SK-N-SH (cell line): Measurements from ENCODE around the gene GLI2. TPM values are rescaled to one million over a fixed set of nuclear protein-coding genes. Genes with fewer than 3 reads are reported as not detected.

Source experiments
- CTCF ChIA-PET: fragments of 300-600, 350-600 bp; formaldehyde crosslinking; extraction: SDS; loops from one replicate; lab custom pipeline; 2021; lab: Yijun Ruan, JAX
- POLR2A ChIA-PET: fragments of 350-600 bp; sonication (Branson Sonifier 250); formaldehyde crosslinking; extraction: SDS; loops from one replicate; lab custom pipeline; 2020; ENCODE audit warnings: antibody characterized with exemption, inconsistent platforms; lab: Yijun Ruan, JAX
- DNase-seq: peaks from one replicate; pipeline ENCODE4 v3.0.0; 2012
- H2AFZ ChIP-seq: fragments of 200-600 bp; sonication (generic); 2 replicates; pipeline ENCODE4 v1.8.1; 2016; ENCODE audit warnings: antibody characterized with exemption, mild to moderate bottlenecking, low read depth
- H3F3A ChIP-seq: fragments of 200-600 bp; sonication (generic); replicated peaks from 2 replicates; pipeline ENCODE3; 2016; ENCODE audit warnings: antibody characterized with exemption, mild to moderate bottlenecking; ENCODE audit not compliant: insufficient read depth
- H3K27ac ChIP-seq, 2 experiments: fragments of 200-500 bp in 1 of 2; fragments of 200-600 bp in 1 of 2; sonication (Bioruptor generic) in 1 of 2; sonication (generic), shearing (Covaris generic) in 1 of 2; 2 replicates each; pipeline versions ENCODE4 v1.5.1 to v1.6.1; 2014 to 2016; ENCODE audit warnings: low read depth in 2 of 2, inconsistent platforms in 1 of 2, low read length in 1 of 2, mild to moderate bottlenecking in 1 of 2, mixed read lengths in 1 of 2
- H3K27me3 ChIP-seq: fragments of 200-600 bp; sonication (generic), shearing (Covaris generic); 2 replicates; pipeline ENCODE4 v1.6.1; 2016; ENCODE audit warnings: mixed run types; ENCODE audit not compliant: insufficient read depth
- H3K36me3 ChIP-seq, 2 experiments: fragments of 200-500 bp in 1 of 2; fragments of 200-600 bp in 1 of 2; sonication (Bioruptor generic) in 1 of 2; sonication (generic) in 1 of 2; replicated peaks in 1 of 2; 2 replicates each; pipeline versions ENCODE3 to v1.5.1; 2014 to 2016; ENCODE audit warnings: low read length in 1 of 2, mild to moderate bottlenecking in 1 of 2; ENCODE audit not compliant: insufficient read depth in 2 of 2, control insufficient read depth in 1 of 2
- H3K4me1 ChIP-seq, 2 experiments: fragments of 200-500 bp in 1 of 2; fragments of 200-600 bp in 1 of 2; sonication (Bioruptor generic) in 1 of 2; sonication (generic), shearing (Covaris generic) in 1 of 2; 2 replicates each; pipeline versions ENCODE4 v1.5.1 to v1.6.1; 2014 to 2016; ENCODE audit warnings: low read depth in 1 of 2, low read length in 1 of 2, mixed run types in 1 of 2; ENCODE audit not compliant: insufficient read depth in 2 of 2, control insufficient read depth in 1 of 2
- H3K4me2 ChIP-seq: fragments of 200-600 bp; sonication (generic), shearing (Covaris generic); 2 replicates; pipeline ENCODE4 v1.6.1; 2017; ENCODE audit warnings: mixed run types
- H3K4me3 ChIP-seq, 2 experiments: fragments of 200-500 bp in 1 of 2; fragments of 200-600 bp in 1 of 2; sonication (Bioruptor generic) in 1 of 2; sonication (generic), shearing (Covaris generic) in 1 of 2; 2 replicates each; pipeline versions ENCODE4 v1.5.1 to v1.8.1; 2014 to 2016; ENCODE audit warnings: low read depth in 2 of 2, inconsistent platforms in 1 of 2, low read length in 1 of 2, mild to moderate bottlenecking in 1 of 2, mixed read lengths in 1 of 2, moderate library complexity in 1 of 2
- H3K79me2 ChIP-seq: fragments of 200-600 bp; sonication (generic); 2 replicates; pipeline ENCODE4 v1.8.1; 2017; ENCODE audit warnings: mild to moderate bottlenecking; ENCODE audit not compliant: insufficient read depth
- H3K9ac ChIP-seq: fragments of 200-600 bp; sonication (generic); 2 replicates; pipeline ENCODE4 v1.6.1; 2017; ENCODE audit warnings: mixed run types
- H3K9me2 ChIP-seq: fragments of 200-600 bp; sonication (generic); 2 replicates; pipeline ENCODE4 v1.6.1; 2017; ENCODE audit warnings: mixed run types
- H3K9me3 ChIP-seq: fragments of 200-600 bp; sonication (generic); 2 replicates; pipeline ENCODE4 v1.6.1; 2017; ENCODE audit warnings: mixed run types, mild to moderate bottlenecking, moderate library complexity
- H4K20me1 ChIP-seq: fragments of 200-600 bp; sonication (generic); 2 replicates; pipeline ENCODE4 v1.6.1; 2017; ENCODE audit warnings: mild to moderate bottlenecking, mixed run types; ENCODE audit not compliant: insufficient read depth
- EP300 ChIP-seq, 2 experiments: IDR thresholded peaks; 2 replicates each; pipeline versions ENCODE4 v1.4.0 to v1.6.1; 2012; ENCODE audit warnings: borderline replicate concordance in 1 of 2, low read depth in 1 of 2, low read length in 1 of 2
- EZH2phosphoT487 ChIP-seq: fragments of 200-600 bp; sonication (generic); IDR thresholded peaks from 2 replicates; pipeline ENCODE4 v1.6.1; 2017; ENCODE audit warnings: low read depth, mixed run types, mild to moderate bottlenecking, antibody characterized with exemption, moderate library complexity, borderline replicate concordance
- FOSL2 ChIP-seq: IDR thresholded peaks from 2 replicates; pipeline ENCODE4 v1.4.0; 2012; ENCODE audit warnings: low read depth, mild to moderate bottlenecking, moderate library complexity, borderline replicate concordance
- FOXJ3 ChIP-seq: sonication (generic); formaldehyde crosslinking; IDR thresholded peaks from 2 replicates; pipeline ENCODE4 v1.5.1; 2020; ENCODE audit warnings: mild to moderate bottlenecking, missing genetic modification reagents
- FOXM1 ChIP-seq: IDR thresholded peaks from 2 replicates; pipeline ENCODE4 v1.4.0; 2012; ENCODE audit warnings: low read depth, mild to moderate bottlenecking
- GATA2 ChIP-seq: sonication (generic); formaldehyde crosslinking; IDR thresholded peaks from 2 replicates; pipeline ENCODE4 v1.5.0; 2020; ENCODE audit warnings: mild to moderate bottlenecking, missing genetic modification reagents
- JUND ChIP-seq: IDR thresholded peaks from 2 replicates; pipeline ENCODE4 v1.4.0; 2012
- MEF2A ChIP-seq: IDR thresholded peaks from 2 replicates; pipeline ENCODE4 v1.4.0; 2012; ENCODE audit warnings: low read depth, borderline replicate concordance
- NFIC ChIP-seq: IDR thresholded peaks from 2 replicates; pipeline ENCODE4 v1.4.0; 2012; ENCODE audit warnings: borderline replicate concordance
- NRF1 ChIP-seq: IDR thresholded peaks from 2 replicates; pipeline ENCODE4 v1.6.1; 2012; ENCODE audit warnings: low read depth, mild to moderate bottlenecking, low read length
- RAD21 ChIP-seq: IDR thresholded peaks from 2 replicates; pipeline ENCODE4 v1.6.1; 2012; ENCODE audit warnings: mild to moderate bottlenecking, low read length
- RCOR1 ChIP-seq: fragments of 150-350 bp; IDR thresholded peaks from 2 replicates; pipeline ENCODE4 v1.6.1; 2017; ENCODE audit warnings: antibody characterized with exemption, low read length
- RFX5 ChIP-seq: IDR thresholded peaks from 2 replicates; pipeline ENCODE4 v1.6.1; 2012; ENCODE audit warnings: mild to moderate bottlenecking, improper control_type of control experiment, low read length
- RXRA ChIP-seq: IDR thresholded peaks from 2 replicates; pipeline ENCODE4 v1.4.0; 2012; ENCODE audit warnings: low read depth, mild to moderate bottlenecking, borderline replicate concordance
- SIN3A ChIP-seq: IDR thresholded peaks from 2 replicates; pipeline ENCODE4 v1.6.1; 2012; ENCODE audit warnings: low read depth, mild to moderate bottlenecking, low read length, moderate library complexity, borderline replicate concordance
- TAF1 ChIP-seq: IDR thresholded peaks from 2 replicates; pipeline ENCODE4 v1.6.1; 2012; ENCODE audit warnings: low read depth, mild to moderate bottlenecking, low read length, moderate library complexity, borderline replicate concordance
- TEAD4 ChIP-seq: IDR thresholded peaks from 2 replicates; pipeline ENCODE4 v1.4.0; 2012; ENCODE audit warnings: mild to moderate bottlenecking, borderline replicate concordance; ENCODE audit not compliant: insufficient read depth
- YY1 ChIP-seq: IDR thresholded peaks from 2 replicates; pipeline ENCODE4 v1.4.0; 2012; ENCODE audit warnings: low read depth, mild to moderate bottlenecking
- WGBS: methylation state at CpG from one replicate; pipeline ENCODE4 v1.1.6; 2017; ENCODE audit warnings: low lambda C conversion rate; 5-methylcytosine and 5-hydroxymethylcytosine counted together
- polyA plus RNA-seq, 3 experiments: library from polyadenylated mRNA; depleted of rRNA; stranded (reverse); fragments of >200 nt; gene quantifications; 2 replicates each; pipeline ENCODE4 v1.2.3, GENCODE V29; 2012
- TF ChIP-seq, protein P1 (sequence below): IDR thresholded peaks from 2 replicates; pipeline ENCODE4 v1.4.0; 2012; ENCODE audit warnings: low read depth, borderline replicate concordance
- TF ChIP-seq, protein P2 (sequence below): fragments of 150-350 bp; IDR thresholded peaks from 2 replicates; pipeline ENCODE4 v1.6.1; 2016; ENCODE audit warnings: mild to moderate bottlenecking, low read depth, low read length
- TF ChIP-seq, protein P3 (sequence below): IDR thresholded peaks from 2 replicates; pipeline ENCODE4; 2012
- TF ChIP-seq, protein P4 (sequence below): IDR thresholded peaks from 2 replicates; pipeline ENCODE4 v1.4.0; 2012; ENCODE audit warnings: low read depth, borderline replicate concordance

Gene GLI2
- polyA plus RNA-seq, 1 of the 3 experiments (the other 2 are of a cell fraction), result 3.4 TPM

DNA sequence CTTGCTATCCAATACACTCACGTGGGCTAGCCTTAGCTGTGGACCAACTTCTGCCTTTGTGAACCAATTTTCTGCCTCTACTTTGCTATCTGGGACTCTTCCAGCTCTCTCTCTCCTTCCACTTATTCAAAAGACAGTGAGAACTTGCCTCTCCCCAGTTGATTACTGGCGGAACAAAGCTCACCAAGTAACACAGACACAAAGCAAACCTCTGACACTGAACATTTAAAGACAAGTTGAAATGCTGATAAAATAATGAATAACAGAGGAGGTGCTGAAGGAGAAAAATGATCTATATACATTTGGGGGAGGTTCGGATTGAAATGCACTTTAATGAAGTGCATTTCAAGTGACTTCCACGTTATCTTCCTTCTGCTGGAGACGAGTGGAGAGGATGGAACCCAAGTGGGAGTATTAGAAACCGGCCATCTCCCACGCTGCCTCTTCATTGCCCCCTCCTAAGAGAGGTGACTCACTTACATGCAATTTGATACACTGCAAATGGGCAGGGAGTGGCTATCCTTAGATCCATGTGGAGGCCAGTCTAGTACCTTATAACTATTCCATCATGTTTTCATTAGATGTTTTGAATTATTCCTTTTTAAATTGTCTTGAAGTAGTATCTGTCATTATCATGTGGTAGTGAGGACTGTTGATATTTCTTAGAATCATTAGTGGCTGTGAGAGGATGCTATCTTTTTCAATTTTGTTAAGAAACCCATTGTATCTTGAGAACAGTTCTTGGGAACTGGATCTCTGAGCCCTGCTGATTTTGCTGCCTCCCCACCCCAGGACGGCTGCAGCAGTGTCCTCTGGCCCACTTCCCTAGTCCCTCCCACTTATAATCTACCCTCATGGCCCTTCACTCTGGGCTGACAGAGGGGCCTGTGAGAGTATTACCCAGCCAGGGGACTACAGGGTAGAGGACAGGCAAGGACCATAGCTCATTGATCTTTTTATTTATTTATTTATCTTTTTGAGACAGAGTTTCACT, 6.0 kb upstream of the GLI2 start (continued):
- TF ChIP-seq EZH2phosphoT487, result no peak
- TF ChIP-seq, protein P1, sequence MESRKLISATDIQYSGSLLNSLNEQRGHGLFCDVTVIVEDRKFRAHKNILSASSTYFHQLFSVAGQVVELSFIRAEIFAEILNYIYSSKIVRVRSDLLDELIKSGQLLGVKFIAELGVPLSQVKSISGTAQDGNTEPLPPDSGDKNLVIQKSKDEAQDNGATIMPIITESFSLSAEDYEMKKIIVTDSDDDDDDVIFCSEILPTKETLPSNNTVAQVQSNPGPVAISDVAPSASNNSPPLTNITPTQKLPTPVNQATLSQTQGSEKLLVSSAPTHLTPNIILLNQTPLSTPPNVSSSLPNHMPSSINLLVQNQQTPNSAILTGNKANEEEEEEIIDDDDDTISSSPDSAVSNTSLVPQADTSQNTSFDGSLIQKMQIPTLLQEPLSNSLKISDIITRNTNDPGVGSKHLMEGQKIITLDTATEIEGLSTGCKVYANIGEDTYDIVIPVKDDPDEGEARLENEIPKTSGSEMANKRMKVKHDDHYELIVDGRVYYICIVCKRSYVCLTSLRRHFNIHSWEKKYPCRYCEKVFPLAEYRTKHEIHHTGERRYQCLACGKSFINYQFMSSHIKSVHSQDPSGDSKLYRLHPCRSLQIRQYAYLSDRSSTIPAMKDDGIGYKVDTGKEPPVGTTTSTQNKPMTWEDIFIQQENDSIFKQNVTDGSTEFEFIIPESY, result no peak
- TF ChIP-seq YY1, result no peak
- TF ChIP-seq GATA2 (CRISPR knock-in tag), result no peak
- peak; percentile 83; the same call in 1 of the 2 replicates for TF ChIP-seq FOSL2
- no peak for TF ChIP-seq RXRA
- TF ChIP-seq FOXJ3 (CRISPR knock-in tag), result no peak
- no peak for TF ChIP-seq RFX5
- TF ChIP-seq, protein P2, sequence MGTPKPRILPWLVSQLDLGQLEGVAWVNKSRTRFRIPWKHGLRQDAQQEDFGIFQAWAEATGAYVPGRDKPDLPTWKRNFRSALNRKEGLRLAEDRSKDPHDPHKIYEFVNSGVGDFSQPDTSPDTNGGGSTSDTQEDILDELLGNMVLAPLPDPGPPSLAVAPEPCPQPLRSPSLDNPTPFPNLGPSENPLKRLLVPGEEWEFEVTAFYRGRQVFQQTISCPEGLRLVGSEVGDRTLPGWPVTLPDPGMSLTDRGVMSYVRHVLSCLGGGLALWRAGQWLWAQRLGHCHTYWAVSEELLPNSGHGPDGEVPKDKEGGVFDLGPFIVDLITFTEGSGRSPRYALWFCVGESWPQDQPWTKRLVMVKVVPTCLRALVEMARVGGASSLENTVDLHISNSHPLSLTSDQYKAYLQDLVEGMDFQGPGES, result no peak
- 0 out of 2 replicates have a peak, but pooled peaks have one; percentile 42 for TF ChIP-seq SIN3A
- peak; percentile 77 for TF ChIP-seq JUND
- no peak for TF ChIP-seq RCOR1
- no peak for TF ChIP-seq FOXM1
- no peak for TF ChIP-seq RAD21
- TF ChIP-seq, protein P3, sequence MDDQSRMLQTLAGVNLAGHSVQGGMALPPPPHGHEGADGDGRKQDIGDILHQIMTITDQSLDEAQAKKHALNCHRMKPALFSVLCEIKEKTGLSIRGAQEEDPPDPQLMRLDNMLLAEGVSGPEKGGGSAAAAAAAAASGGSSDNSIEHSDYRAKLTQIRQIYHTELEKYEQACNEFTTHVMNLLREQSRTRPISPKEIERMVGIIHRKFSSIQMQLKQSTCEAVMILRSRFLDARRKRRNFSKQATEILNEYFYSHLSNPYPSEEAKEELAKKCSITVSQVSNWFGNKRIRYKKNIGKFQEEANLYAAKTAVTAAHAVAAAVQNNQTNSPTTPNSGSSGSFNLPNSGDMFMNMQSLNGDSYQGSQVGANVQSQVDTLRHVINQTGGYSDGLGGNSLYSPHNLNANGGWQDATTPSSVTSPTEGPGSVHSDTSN, result no peak
- no peak for TF ChIP-seq TEAD4

DNA sequence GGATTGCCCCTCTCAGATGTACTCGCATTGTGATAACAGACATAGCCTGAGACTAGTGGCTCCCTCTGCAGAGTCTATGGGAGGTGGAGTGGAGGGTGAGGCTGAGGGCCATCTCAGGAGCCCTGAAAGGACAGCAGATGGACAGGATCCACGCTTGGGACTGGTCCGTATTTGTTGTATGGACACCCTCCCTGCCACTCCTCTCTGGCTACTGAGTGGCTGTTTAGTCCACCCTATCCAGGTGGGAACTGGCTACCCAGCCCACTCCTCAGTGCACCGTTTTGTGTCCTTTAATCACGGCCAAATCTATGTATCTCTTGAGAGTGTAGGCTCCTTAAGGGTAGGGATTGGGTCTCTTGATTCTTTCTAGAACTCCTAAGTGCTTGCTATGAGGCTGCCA, 4.5 kb upstream of the GLI2 start:
- Histone ChIP-seq H3K27ac (no peak overlapping the region), H3K9me2 (no peaks in the 10 kb centered on the region), H3K27me3 (no peaks in the 10 kb centered on the region), H3K9me3 (no peaks in the 10 kb centered on the region), H4K20me1 (no peaks in the 10 kb centered on the region), H3K79me2 (peaks cover 5% of the 10 kb centered on the region; the same call in 1 of the 2 replicates), H3K36me3 (no peaks in the 10 kb centered on the region), H3K4me2 (no peak overlapping the region), H3K4me1 (peaks cover 4% of the 10 kb centered on the region in 2 experiments; a peak in 2 of 4 replicates), H2AFZ (no peak overlapping the region), H3F3A (peaks cover 13% of the 10 kb centered on the region), H3K4me3 (no peak overlapping the region), H3K9ac (no peak overlapping the region)
- WGBS, result 94% methylated on average over 5 of the region's 5 CpGs
- no peak for DNase-seq
- ChIA-PET POLR2A (no interaction called here), CTCF (no interaction called here)
- TF ChIP-seq, protein P1, result no peak
- TF ChIP-seq NRF1 (no peak), MEF2A (no peak), NFIC (no peak), JUND (no peak), EP300 (IDR thresholded peaks at IDR 0.05; ENCODE audit: borderline replicate concordance in 1 of 2, low read depth in 1 of 2, low read length in 1 of 2) (no peak), TAF1 (no peak), FOXJ3 (CRISPR knock-in tag) (no peak), RFX5 (no peak)
- TF ChIP-seq, protein P4, sequence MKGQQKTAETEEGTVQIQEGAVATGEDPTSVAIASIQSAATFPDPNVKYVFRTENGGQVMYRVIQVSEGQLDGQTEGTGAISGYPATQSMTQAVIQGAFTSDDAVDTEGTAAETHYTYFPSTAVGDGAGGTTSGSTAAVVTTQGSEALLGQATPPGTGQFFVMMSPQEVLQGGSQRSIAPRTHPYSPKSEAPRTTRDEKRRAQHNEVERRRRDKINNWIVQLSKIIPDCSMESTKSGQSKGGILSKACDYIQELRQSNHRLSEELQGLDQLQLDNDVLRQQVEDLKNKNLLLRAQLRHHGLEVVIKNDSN, result no peak
- TF ChIP-seq, protein P2, result no peak
